Adrenal gland (tissue), 5 donors: Measurements from ENCODE around the gene INO80D.

Experiments used
- CTCF ChIP-seq, 6 experiments: fragments of 450-650 bp in 4 of 6; fragments of 200-600 bp in 2 of 6; sonication (generic) in 1 of 6; IDR thresholded peaks; 1 replicate in 5 of 6; 2 replicates in 1 of 6; pipeline versions ENCODE4 v1.5.1 to v1.8.0; 2016 to 2021; ENCODE audit warnings: antibody characterized with exemption in 6 of 6, mild to moderate bottlenecking in 2 of 6, moderate library complexity in 1 of 6
- POLR2A ChIP-seq, 2 donors: fragments of 450-650 bp; IDR thresholded peaks; one replicate each; pipeline ENCODE4 v1.6.1; 2017; ENCODE audit warnings: antibody characterized with exemption in 2 of 2, mild to moderate bottlenecking in 2 of 2, moderate library complexity in 1 of 2
- donor health status: DM: no; HTN: no; CAD: no.

GRCh38 chr2:206031162-206031784 is 54.7 kb downstream of the INO80D start:
- TF ChIP-seq CTCF (IDR thresholded peaks at IDR 0.05) (no peak), POLR2A (IDR thresholded peaks at IDR 0.05) (no peak)
